Urothelium cell line (cell line): ENCODE results near the gene PNP.
A peak's percentile ranks its signal among the peaks of the same experiment; 100 is the strongest.

Source experiments
- DNase-seq: peaks from one replicate; pipeline ENCODE4 v3.0.0; 2011; ENCODE audit warnings: low spot score, mixed read lengths
- FAIRE-seq: peaks from 2 replicates; lab custom pipeline; 2011; peaks lifted over from hg19 to GRCh38; lab: Jason Lieb, UNC

Gene PNP

DNA sequence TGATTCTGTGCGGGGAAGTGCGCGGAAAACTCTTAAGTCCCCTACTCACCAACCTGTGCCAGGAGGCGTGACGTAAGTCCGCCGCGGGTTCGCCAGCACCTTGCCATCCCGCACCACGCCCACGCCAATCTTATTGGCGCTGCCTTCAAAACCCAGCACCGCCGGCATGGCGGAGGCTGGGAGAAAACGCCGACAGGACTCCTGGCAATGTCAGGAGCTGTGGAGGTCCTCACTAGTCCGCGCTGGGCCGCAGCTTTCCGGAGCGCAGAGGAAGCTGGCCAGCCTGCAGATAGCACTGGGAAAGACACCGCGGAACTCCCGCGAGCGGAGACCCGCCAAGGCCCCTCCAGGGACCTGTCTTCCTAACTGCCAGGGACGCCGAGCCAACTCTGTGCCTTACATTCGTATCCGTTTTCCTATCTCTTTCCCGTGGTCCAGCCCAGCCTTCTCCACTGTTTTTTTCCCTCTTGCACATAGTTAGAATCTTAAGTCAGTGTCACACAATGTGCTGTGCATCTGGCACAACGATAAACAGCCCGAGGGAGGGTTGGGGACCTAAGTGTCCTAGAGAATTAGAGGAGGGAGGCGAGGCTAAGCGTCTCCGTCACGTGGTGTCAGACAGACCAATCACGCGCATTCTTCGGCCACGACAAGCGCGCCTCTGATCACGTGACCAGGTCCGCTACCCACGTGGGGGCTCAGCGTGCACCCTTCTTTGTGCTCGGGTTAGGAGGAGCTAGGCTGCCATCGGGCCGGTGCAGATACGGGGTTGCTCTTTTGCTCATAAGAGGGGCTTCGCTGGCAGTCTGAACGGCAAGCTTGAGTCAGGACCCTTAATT, 14.5 kb upstream of the PNP start, which contains the start of the genes APEX1 and OSGEP:
Gene APEX1 (plus strand): TSS at position 711 of the 839 bp plus-strand sequence. CDS start 420 bp downstream, outside the sequence.
Gene OSGEP (minus strand): TSS at position 297 of the 839 bp plus-strand sequence. CDS start 129 bp downstream, at position 168.
- DNase-seq (peak; percentile 99), FAIRE-seq (peak; percentile 98)

DNA sequence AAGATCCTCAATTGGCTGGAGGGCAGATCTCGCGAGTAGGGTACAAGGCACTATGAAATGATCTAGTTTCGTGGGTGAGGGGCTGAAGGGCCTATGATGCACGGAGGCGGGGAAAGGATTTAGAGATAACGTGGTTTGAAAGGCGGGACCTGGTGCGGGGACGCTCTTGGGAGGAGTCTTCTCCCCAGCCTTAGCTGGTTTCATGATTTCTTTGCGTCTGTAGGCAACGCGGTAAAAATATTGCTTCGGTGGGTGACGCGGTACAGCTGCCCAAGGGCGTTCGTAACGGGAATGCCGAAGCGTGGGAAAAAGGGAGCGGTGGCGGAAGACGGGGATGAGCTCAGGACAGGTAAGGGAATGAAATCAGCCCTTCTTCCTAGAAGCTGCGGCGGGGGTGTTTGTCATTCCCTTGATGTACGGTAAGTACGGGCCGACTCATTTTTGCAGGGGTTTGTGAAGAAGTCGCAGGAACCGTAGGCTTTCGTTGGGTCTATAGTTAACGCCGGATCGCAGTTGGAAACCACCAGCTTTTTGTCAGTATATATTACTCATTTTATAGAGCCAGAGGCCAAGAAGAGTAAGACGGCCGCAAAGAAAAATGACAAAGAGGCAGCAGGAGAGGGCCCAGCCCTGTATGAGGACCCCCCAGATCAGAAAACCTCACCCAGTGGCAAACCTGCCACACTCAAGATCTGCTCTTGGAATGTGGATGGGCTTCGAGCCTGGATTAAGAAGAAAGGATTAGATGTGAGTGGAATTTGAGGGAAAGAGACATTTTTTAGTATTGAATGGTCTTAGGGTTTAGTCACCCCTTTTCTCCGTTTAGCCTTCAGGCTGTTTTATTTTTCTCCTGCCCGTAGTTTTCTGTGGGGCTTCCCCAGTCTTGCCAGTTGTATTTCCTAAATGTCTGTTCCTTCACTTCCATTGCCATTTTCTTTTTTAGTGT, 13.6 kb upstream of the PNP start:
- DNase-seq (peak; percentile 66), FAIRE-seq (no peak)

DNA sequence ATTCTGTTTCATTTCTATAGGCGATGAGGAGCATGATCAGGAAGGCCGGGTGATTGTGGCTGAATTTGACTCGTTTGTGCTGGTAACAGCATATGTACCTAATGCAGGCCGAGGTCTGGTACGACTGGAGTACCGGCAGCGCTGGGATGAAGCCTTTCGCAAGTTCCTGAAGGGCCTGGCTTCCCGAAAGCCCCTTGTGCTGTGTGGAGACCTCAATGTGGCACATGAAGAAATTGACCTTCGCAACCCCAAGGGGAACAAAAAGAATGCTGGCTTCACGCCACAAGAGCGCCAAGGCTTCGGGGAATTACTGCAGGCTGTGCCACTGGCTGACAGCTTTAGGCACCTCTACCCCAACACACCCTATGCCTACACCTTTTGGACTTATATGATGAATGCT, 12.2 kb upstream of the PNP start:
- DNase-seq (no peak), FAIRE-seq (no peak)

DNA sequence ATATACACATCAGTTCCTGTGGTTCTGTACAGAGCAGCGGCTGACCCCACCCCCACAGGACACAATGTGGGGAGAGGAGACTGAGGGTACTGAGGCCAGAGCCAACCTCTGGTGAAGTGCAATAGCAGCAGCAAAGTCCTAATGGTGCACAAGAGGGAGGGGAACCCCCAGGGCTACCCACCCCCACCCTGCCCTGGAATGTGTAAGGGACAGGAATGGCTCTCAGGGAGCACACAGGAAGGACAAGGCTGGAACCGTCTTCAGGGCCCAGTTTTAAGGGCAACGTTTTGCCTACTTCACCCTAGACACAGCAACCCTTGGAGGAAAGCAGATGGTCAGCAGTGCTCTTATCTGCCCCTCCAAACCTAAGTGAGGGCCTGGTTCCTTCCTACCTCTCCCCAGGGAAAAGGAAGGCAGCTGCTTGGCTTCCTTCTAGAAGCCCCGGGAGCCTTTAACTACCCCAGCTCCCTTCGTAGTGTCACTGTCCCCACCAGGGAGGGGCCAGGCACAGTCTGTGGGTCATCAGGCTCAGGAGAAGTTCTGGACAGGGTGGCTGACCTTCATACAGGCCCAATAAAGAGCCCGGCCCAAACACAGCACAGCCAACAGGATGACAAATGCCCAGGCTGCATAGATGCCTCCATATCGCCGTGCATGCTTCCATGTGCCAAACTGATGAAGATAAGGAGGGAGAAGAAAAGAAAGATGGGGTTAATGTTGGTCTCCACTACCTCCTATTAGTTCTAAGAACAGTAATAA, 11.0 kb upstream of the PNP start:
- DNase-seq (no peak), FAIRE-seq (no peak)

DNA sequence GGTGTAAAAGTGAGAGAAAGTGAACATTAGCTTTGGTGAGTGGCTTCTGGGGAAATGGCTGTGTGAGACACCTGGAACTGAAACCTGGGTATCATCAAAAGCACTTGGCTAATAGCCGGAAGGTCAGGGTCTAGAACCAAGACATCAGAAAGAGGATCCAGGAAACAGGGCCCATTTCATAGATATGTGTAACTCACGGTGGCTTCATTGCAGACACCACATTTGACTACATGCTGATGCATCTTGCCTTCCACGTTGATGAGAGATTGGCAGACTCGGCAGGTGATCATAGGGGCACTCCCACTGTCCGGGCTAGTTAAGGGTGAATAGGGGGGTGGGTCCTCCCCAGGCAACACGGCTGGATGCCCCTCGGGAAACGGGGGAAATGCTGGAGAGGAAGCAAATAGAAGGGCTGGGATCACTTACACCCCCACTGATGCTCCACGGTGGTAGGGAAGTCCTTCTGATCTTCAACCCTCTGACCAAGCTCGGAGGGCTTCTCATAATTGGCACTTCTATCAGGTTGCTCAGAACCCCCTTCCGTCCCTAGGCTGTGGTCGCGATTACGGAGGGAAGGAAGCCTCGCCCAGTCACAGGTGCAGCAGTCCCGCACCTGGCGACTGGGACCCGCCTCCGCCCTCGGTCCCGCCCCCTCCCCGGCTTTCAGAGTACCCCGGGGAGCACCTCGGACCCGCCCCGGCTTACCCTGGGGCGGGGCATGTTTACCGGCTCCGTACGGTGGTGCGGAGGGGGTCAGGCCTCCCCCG, 8.6 kb upstream of the PNP start:
- DNase-seq = peak; percentile 29
- FAIRE-seq = no peak

DNA sequence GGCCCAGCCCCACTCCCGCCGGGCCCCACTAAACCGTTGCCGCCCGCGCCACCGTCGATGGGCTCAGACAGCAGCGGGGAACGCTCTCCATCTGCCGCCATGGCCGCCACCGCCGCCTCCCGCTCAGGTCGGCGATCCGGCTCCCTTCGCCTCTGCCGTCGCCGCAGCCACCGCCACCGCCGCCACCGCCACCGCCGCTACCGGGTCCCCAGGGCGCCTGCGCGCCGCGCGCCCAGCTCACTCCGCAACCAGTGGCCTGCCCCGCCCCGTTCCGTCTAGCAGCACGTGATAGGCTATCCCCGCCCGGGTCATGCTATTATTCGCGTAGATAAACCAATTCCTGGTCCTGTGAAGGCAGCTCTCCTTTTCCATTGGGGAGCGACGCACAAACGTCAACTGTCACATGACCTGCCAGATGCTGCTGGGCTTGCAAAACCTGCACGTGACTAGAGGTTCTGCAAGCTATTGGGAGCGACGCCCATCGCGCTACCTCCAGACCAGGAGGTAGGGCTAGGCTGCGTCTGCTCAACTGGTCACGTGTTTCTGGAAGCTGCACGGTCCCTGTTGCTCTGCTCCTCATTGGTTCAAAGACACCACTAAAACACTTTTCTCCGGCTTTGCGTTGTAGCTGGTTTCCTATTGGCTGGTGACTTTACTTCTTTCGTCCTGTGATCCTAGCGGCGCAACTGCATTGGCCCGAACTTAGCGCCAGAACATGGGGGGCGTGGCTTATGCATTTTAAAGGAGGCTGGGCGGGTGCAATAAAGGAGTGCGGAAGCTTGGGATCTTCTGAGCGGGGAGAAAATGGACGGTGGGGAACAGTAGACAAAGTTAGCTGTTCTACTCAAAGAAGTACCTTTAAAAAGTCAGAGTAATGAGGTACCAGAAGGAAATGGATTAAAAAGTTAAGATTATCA, 7.7 kb upstream of the PNP start, which contains the start of gene PIP4P1:
Gene PIP4P1 (minus strand): TSS at position 210 of the 917 bp plus-strand sequence. CDS start 109 bp downstream, at position 101.
- FAIRE-seq = peak; percentile 98
- DNase-seq = peak; percentile 97

DNA sequence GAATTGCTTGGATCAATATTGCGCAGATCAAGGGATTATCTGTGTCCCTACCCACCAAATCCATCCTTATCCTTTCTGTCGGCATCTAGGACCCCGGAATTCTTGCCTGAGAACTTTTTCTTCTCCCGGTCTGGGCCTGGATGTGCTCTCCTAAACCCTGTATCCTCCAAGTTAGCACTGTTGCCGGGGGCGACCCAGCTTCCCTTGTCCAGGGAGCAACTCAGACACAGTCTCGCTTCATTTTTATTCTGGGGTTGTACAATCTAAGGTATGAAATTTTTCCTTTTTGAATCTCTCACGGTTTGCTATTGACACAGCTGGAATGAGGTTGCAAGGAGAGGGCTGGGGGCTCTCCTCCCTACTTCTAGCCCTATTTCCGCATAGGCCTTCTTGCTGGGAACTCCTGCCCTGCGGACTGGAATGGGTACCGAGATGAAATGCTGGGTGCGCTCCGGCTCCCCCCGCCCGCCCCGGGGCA, 403 bp upstream of the PNP start:
- FAIRE-seq (no peak), DNase-seq (peak; percentile 19)

DNA sequence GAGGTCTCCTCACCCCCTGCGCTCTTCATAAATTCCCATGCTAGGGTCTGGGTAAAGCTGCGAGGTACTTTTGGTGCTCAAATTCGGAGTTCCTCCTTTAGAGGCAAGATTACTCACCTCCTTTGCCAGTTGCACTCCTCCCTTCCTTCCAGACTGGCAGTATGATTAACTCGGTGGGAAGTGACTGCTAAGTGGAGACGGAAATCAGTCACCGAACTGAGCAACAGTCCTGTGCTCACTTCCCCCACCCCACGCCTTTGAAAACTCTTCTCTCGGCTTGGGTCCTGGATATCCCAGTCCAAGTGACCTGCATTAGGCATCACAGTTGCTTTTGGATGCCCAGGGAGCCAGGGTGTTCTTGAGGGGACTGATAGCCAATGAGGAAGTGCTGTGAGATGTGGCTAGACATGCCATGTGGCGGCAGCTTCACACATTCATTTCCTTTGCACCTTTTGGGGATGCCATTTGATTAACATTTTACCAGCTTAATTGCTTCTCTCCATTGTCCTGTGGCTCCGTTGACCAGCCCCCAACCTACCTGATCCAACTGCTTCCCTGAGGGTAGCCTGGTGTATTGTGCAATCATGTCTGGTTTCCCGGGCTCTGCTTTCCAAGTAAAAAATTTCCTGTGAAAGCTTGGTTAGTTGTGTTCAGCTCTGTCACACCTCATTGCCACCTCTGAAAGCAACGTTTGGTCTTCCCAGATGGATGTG, 840 bp downstream of the PNP start:
- DNase-seq (peak; percentile 72), FAIRE-seq (no peak)

DNA sequence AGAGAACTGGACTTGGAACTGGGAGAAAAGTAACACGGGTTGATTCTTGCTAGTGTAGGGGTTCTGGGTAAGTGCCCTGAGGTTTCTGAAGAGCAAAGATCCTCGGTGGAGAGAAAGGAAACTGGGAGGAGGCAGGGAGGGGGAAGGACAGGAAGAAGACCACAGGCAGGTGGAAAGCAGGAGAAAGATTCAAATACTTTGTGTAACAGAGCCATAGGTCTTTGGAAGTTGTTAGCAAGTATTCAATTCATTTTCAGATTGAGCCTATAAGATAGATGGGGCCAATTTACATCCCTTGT, 1.3 kb downstream of the PNP start:
- DNase-seq = peak; percentile 29
- FAIRE-seq = no peak

DNA sequence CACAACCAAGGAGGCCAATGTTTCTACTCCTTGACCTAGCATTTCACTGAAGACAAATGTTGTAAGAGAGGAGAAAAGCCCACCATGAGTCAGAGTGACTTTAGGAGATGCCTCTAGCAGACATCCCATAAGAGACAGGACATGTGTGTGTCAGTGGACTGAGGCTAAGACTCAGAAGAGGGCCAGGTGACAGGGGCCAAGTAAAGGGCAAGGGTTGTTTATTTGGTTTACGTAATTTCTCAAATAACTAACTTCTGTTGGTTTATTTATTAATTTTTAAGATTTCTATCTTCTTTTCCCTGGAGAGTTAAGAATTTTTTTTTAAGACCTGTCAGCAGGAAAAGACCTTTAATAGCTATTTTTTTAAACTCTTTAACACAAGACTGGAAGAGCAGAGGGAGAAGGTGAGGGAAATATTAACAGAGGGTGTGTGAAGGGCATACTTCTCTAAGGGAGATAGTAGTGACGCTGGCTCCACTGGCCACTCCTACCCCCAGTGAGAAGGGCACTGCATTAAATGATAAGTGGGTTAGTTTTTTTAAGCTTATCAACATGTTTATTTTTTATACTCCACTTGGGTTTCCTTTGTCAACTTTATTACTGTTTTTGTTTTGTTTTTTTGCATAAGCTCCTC, 3.4 kb downstream of the PNP start:
- FAIRE-seq (no peak), DNase-seq (no peak)

DNA sequence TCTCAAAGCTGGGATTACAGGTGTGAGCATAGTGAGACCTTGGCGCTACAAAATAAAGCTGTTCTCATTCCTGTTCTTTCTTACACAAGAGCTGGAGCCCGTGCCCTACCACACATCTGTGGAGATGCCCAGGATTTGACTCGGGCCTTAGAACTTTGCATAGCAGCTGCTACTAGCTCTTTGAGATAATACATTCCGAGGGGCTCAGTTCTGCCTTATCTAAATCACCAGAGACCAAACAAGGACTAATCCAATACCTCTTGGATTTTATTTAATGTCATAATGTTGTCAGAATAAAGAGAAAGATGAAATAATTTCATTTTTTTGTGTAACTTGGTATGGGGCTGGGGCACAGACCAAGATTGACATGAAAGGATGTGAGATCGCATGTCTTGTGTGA, 7.6 kb downstream of the PNP start:
- DNase-seq (no peak), FAIRE-seq (no peak)

DNA sequence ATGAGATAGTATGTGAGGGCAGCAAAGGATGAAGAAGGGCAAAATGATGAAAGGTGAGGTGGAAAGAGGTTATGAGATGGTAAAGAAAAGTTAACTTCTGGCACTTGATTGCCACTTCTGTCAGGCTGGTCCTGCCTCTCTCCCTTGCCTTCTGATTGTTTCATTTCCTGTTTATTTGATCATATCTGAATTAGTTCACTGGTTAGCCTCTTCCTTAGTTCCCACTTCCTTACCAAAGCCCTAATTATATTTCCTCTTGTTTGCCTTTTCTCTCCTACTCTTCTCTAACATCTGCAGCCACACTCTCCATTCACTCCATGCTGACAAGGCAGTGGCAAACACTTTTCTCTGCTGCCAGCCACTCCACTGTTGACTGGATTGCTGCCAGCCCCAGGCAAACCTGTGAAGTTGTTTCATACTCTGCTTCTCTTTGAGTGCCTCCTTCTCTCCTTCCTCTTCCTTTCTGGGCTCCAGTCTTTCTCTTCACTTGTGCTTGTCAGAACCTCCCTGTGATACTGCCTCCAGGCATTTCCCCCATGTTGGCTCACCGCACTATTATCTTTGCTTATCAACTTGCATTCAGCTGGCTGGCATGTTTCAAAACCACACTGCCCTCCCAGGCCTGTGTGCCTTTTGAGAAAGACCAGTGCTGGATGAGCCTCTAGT, 8.1 kb downstream of the PNP start:
- FAIRE-seq (no peak), DNase-seq (no peak)

DNA sequence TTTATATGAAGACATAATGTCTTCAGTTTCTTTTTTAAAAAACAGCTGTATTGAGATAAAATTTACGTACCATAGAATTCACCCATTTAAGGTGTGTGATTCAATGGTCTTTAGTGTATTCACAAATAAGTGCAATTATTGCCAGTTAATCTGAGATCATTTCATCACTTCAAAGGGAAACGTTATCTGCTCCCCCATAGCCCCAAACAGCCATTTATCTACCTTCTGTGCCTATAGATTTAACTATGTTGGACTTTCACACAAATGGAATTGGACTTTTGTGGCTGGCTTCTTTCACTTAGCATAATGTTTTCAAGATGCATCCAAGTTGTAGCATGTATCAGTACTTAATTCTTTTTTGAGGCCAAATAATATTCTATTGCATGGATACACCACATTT, 9.7 kb downstream of the PNP start:
- FAIRE-seq (no peak), DNase-seq (no peak)

DNA sequence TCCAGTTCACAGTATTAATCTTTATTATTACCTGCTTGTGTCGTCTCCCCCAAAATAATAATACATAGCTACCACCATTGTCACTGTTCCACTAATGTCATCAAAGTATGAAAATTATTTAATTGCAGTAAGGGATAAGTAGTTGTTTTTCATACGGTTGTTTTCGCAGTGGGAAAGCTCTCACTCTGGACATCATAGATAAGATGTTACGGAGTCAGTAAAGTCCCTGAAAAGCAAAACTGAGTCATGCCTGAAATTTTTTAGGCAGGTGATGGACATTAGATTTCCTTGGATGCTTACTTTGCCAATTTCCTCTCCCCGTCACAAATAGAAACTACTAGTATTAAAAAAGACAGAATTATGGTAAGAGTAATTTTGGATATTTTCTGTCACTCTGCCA, 13.2 kb downstream of the PNP start:
- FAIRE-seq (no peak), DNase-seq (no peak)

DNA sequence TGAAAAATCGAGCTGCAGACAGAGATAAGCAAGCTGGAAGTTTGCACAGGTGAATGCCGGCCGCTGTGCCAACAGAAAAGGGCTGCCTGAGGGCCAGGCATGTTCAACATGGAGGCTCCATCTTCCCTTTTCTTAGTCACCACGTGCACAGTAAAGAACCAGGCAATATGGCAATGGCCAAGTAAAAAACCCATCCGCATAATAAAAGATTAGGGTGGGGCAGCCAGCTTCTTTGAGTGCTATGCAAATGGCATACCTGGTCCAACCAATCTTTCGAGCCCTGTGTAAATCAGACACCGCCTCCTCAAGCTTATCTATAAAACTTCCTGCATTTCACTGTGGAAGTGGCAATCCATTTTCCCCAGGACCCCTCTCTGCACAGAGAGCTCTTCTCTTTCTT, 16.7 kb downstream of the PNP start:
- no peak for DNase-seq

DNA sequence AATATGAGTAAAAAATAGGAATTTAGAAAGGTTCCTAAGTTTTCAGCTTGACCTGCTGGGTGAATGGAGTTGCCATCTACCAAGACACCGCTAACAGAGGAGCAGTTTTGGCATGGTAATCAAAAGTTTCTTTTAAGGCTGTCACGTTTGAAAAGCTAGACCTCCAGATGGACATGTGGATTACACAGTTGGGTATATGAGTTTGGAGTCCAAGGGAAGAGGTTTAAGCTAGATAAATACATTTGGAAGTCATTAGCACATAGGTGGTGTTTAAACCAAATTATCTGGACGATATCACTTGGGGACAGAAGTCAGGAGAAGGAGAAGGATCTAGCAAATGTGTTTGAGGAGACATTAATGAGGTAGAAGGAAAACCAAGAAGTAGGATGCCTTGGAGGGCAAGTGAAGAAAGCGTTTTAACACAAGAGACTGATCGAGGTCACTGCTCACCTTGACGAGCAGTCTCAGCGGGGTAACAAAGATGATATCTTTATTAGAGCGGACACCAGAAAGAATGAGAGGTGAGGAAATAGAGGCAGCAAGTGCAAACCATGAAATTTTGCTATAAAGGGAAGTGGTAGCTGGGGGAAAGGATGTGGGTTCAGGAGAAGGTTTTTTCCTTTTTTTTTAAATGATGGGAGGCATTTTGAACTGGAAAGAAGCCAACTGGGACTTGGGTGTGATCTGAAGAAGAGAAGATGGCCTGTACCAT, 17.6 kb downstream of the PNP start:
- FAIRE-seq (no peak), DNase-seq (no peak)

More for the DNA sequence above, 16.7 kb downstream of the PNP start:
- no peak for FAIRE-seq

DNA sequence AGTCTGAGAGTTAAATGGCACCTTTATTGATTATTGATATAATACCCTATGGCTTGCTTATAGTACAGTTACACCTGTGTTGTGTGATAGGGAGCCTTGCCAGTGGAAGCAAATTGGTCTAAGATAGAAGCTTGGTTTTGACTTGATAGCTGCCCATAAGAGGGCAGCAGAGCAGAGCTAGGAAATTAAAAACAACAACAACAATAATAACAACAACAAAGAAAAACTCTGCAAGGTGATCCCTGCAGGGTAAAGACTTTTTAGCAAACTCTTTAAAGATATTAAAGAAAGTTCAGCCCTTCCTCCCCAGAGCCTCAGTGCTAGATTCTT, 18.2 kb downstream of the PNP start:
- FAIRE-seq (no peak), DNase-seq (no peak)
